HEK293 (cell line): ENCODE data around the gene COPZ1.
A peak's percentile ranks its signal among the peaks of the same experiment; 100 is the strongest.

Source experiments
- GLI4 ChIP-seq: fragments of 450-650 bp; formaldehyde crosslinking; IDR thresholded peaks from 2 replicates; pipeline ENCODE4 v1.5.1; 2016; ENCODE audit warnings: missing biosample characterization, missing genetic modification characterization
- INSM2 ChIP-seq: fragments of 450-650 bp; formaldehyde crosslinking; IDR thresholded peaks from 2 replicates; pipeline ENCODE4 v1.5.1; 2016; ENCODE audit warnings: missing biosample characterization, missing genetic modification characterization
- KLF8 ChIP-seq: fragments of 450-650 bp; formaldehyde crosslinking; IDR thresholded peaks from 2 replicates; pipeline ENCODE4 v1.5.1; 2016; ENCODE audit warnings: missing biosample characterization, missing genetic modification characterization
- MZF1 ChIP-seq: fragments of 450-650 bp; formaldehyde crosslinking; IDR thresholded peaks from 2 replicates; pipeline ENCODE4 v1.5.1; 2017; ENCODE audit warnings: missing biosample characterization, missing genetic modification characterization, borderline replicate concordance
- WT1 ChIP-seq: fragments of 450-650 bp; formaldehyde crosslinking; IDR thresholded peaks from 2 replicates; pipeline ENCODE4 v1.5.1; 2016; ENCODE audit warnings: missing biosample characterization, missing genetic modification characterization
- ZFP41 ChIP-seq: fragments of 450-650 bp; formaldehyde crosslinking; IDR thresholded peaks from 2 replicates; pipeline ENCODE4 v1.5.1; 2016; ENCODE audit warnings: missing biosample characterization, missing genetic modification characterization, borderline replicate concordance
- ZNF132 ChIP-seq: fragments of 450-650 bp; formaldehyde crosslinking; IDR thresholded peaks from 2 replicates; pipeline ENCODE4 v1.5.1; 2017; ENCODE audit warnings: missing biosample characterization, missing genetic modification characterization, borderline replicate concordance
- ZNF202 ChIP-seq: fragments of 450-650 bp; formaldehyde crosslinking; IDR thresholded peaks from 2 replicates; pipeline ENCODE4 v1.5.1; 2016; ENCODE audit warnings: missing biosample characterization, missing genetic modification characterization, borderline replicate concordance
- ZNF280D ChIP-seq: fragments of 450-650 bp; formaldehyde crosslinking; IDR thresholded peaks from 2 replicates; pipeline ENCODE4 v1.5.1; 2016; ENCODE audit warnings: missing biosample characterization, missing genetic modification characterization
- ZNF324 ChIP-seq: fragments of 450-650 bp; formaldehyde crosslinking; IDR thresholded peaks from 2 replicates; pipeline ENCODE4 v1.5.1; 2016; ENCODE audit warnings: missing biosample characterization, missing genetic modification characterization
- ZNF501 ChIP-seq: fragments of 450-650 bp; formaldehyde crosslinking; IDR thresholded peaks from 2 replicates; pipeline ENCODE4 v1.5.1; 2016; ENCODE audit warnings: missing biosample characterization, missing genetic modification characterization
- ZNF510 ChIP-seq: fragments of 450-650 bp; formaldehyde crosslinking; IDR thresholded peaks from 2 replicates; pipeline ENCODE4 v1.5.1; 2018; ENCODE audit warnings: mild to moderate bottlenecking, missing genetic modification characterization, missing biosample characterization; ENCODE audit not compliant: insufficient replicate concordance
- ZNF530 ChIP-seq: fragments of 450-650 bp; formaldehyde crosslinking; IDR thresholded peaks from 2 replicates; pipeline ENCODE4 v1.5.1; 2016; ENCODE audit warnings: low read depth, missing biosample characterization, missing genetic modification characterization
- ZNF560 ChIP-seq: fragments of 450-650 bp; formaldehyde crosslinking; IDR thresholded peaks from 2 replicates; pipeline ENCODE4 v1.5.1; 2017; ENCODE audit warnings: missing biosample characterization, missing genetic modification characterization, borderline replicate concordance
- ZNF621 ChIP-seq: fragments of 450-650 bp; formaldehyde crosslinking; IDR thresholded peaks from 2 replicates; pipeline ENCODE4 v1.5.1; 2017; ENCODE audit warnings: missing biosample characterization, missing genetic modification characterization
- ZNF624 ChIP-seq: fragments of 450-650 bp; formaldehyde crosslinking; IDR thresholded peaks from 2 replicates; pipeline ENCODE4 v1.5.1; 2017; ENCODE audit warnings: missing biosample characterization, missing genetic modification characterization
- ZNF664 ChIP-seq: fragments of 450-650 bp; formaldehyde crosslinking; IDR thresholded peaks from 2 replicates; pipeline ENCODE4 v1.5.1; 2016; ENCODE audit warnings: missing biosample characterization, missing genetic modification characterization
- ZNF677 ChIP-seq: fragments of 450-650 bp; IDR thresholded peaks from 2 replicates; pipeline ENCODE4 v1.5.0; 2018; ENCODE audit warnings: missing biosample characterization, mild to moderate bottlenecking, missing genetic modification characterization, moderate library complexity
- ZNF76 ChIP-seq: fragments of 450-650 bp; formaldehyde crosslinking; IDR thresholded peaks from 2 replicates; pipeline ENCODE4; 2016; ENCODE audit warnings: low read depth, missing biosample characterization, missing genetic modification characterization, borderline replicate concordance
- ZXDB ChIP-seq: fragments of 450-650 bp; formaldehyde crosslinking; IDR thresholded peaks from 2 replicates; pipeline ENCODE4 v1.5.1; 2016; ENCODE audit warnings: missing biosample characterization, missing genetic modification characterization
- TF ChIP-seq, protein P1 (sequence below): fragments of 450-650 bp; formaldehyde crosslinking; IDR thresholded peaks from 2 replicates; pipeline ENCODE4 v1.5.1; 2016; ENCODE audit warnings: missing biosample characterization, missing genetic modification characterization
- TF ChIP-seq, protein P2 (sequence below): fragments of 450-650 bp; formaldehyde crosslinking; IDR thresholded peaks from 2 replicates; pipeline ENCODE4 v1.5.1; 2017; ENCODE audit warnings: missing biosample characterization, missing genetic modification characterization
- TF ChIP-seq, protein P3 (sequence below): fragments of 450-650 bp; formaldehyde crosslinking; IDR thresholded peaks from 2 replicates; pipeline ENCODE4 v1.5.1; 2017; ENCODE audit warnings: missing biosample characterization, missing genetic modification characterization
- TF ChIP-seq, protein P4 (sequence below): fragments of 450-650 bp; formaldehyde crosslinking; IDR thresholded peaks from 2 replicates; pipeline ENCODE4 v1.5.1; 2016; ENCODE audit warnings: missing biosample characterization, missing genetic modification characterization, borderline replicate concordance
- TF ChIP-seq, protein P5 (sequence below): fragments of 450-650 bp; formaldehyde crosslinking; IDR thresholded peaks from 2 replicates; pipeline ENCODE4 v1.5.1; 2016; ENCODE audit warnings: missing biosample characterization, missing genetic modification characterization, low read depth

COPZ1 gene

GRCh38 chr12:54379398-54380201 is 54.7 kb downstream of the COPZ1 start (continued):
- TF ChIP-seq, protein P1, sequence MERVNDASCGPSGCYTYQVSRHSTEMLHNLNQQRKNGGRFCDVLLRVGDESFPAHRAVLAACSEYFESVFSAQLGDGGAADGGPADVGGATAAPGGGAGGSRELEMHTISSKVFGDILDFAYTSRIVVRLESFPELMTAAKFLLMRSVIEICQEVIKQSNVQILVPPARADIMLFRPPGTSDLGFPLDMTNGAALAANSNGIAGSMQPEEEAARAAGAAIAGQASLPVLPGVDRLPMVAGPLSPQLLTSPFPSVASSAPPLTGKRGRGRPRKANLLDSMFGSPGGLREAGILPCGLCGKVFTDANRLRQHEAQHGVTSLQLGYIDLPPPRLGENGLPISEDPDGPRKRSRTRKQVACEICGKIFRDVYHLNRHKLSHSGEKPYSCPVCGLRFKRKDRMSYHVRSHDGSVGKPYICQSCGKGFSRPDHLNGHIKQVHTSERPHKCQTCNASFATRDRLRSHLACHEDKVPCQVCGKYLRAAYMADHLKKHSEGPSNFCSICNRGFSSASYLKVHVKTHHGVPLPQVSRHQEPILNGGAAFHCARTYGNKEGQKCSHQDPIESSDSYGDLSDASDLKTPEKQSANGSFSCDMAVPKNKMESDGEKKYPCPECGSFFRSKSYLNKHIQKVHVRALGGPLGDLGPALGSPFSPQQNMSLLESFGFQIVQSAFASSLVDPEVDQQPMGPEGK (tag by site-specific recombination): peak; percentile 89
- no peak for TF ChIP-seq WT1 (tag by site-specific recombination)
- no peak for TF ChIP-seq INSM2
- TF ChIP-seq ZXDB: peak; percentile 38; the same call in 1 of the 2 replicates
- TF ChIP-seq ZNF501 (tag by site-specific recombination): 0 out of 2 replicates have a peak, but pooled peaks have one; percentile 49
- TF ChIP-seq ZNF530 (tag by site-specific recombination): no peak
- 0 out of 2 replicates have a peak, but pooled peaks have one; percentile 43 for TF ChIP-seq ZNF76 (tag by site-specific recombination)
- TF ChIP-seq GLI4 (tag by site-specific recombination): no peak
- no peak for TF ChIP-seq ZFP41 (tag by site-specific recombination)
- TF ChIP-seq ZNF624 (tag by site-specific recombination): no peak
- no peak for TF ChIP-seq ZNF677
- TF ChIP-seq ZNF324: peak; percentile 65; the same call in 1 of the 2 replicates
- TF ChIP-seq, protein P2, sequence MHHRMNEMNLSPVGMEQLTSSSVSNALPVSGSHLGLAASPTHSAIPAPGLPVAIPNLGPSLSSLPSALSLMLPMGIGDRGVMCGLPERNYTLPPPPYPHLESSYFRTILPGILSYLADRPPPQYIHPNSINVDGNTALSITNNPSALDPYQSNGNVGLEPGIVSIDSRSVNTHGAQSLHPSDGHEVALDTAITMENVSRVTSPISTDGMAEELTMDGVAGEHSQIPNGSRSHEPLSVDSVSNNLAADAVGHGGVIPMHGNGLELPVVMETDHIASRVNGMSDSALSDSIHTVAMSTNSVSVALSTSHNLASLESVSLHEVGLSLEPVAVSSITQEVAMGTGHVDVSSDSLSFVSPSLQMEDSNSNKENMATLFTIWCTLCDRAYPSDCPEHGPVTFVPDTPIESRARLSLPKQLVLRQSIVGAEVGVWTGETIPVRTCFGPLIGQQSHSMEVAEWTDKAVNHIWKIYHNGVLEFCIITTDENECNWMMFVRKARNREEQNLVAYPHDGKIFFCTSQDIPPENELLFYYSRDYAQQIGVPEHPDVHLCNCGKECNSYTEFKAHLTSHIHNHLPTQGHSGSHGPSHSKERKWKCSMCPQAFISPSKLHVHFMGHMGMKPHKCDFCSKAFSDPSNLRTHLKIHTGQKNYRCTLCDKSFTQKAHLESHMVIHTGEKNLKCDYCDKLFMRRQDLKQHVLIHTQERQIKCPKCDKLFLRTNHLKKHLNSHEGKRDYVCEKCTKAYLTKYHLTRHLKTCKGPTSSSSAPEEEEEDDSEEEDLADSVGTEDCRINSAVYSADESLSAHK: no peak; the same call in 1 of the 2 replicates
- TF ChIP-seq ZNF664 (tag by site-specific recombination): no peak
- TF ChIP-seq, protein P3, sequence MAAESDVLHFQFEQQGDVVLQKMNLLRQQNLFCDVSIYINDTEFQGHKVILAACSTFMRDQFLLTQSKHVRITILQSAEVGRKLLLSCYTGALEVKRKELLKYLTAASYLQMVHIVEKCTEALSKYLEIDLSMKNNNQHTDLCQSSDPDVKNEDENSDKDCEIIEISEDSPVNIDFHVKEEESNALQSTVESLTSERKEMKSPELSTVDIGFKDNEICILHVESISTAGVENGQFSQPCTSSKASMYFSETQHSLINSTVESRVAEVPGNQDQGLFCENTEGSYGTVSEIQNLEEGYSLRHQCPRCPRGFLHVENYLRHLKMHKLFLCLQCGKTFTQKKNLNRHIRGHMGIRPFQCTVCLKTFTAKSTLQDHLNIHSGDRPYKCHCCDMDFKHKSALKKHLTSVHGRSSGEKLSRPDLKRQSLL (tag by site-specific recombination): 0 out of 2 replicates have a peak, but pooled peaks have one; percentile 37
- TF ChIP-seq ZNF280D (tag by site-specific recombination): no peak
- no peak for TF ChIP-seq ZNF132 (tag by site-specific recombination)
- TF ChIP-seq ZNF510 (tag by site-specific recombination): no peak
- TF ChIP-seq, protein P4, sequence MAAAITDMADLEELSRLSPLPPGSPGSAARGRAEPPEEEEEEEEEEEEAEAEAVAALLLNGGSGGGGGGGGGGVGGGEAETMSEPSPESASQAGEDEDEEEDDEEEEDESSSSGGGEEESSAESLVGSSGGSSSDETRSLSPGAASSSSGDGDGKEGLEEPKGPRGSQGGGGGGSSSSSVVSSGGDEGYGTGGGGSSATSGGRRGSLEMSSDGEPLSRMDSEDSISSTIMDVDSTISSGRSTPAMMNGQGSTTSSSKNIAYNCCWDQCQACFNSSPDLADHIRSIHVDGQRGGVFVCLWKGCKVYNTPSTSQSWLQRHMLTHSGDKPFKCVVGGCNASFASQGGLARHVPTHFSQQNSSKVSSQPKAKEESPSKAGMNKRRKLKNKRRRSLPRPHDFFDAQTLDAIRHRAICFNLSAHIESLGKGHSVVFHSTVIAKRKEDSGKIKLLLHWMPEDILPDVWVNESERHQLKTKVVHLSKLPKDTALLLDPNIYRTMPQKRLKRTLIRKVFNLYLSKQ: no peak
- peak; percentile 34 for TF ChIP-seq KLF8 (tag by site-specific recombination)
- TF ChIP-seq, protein P5, sequence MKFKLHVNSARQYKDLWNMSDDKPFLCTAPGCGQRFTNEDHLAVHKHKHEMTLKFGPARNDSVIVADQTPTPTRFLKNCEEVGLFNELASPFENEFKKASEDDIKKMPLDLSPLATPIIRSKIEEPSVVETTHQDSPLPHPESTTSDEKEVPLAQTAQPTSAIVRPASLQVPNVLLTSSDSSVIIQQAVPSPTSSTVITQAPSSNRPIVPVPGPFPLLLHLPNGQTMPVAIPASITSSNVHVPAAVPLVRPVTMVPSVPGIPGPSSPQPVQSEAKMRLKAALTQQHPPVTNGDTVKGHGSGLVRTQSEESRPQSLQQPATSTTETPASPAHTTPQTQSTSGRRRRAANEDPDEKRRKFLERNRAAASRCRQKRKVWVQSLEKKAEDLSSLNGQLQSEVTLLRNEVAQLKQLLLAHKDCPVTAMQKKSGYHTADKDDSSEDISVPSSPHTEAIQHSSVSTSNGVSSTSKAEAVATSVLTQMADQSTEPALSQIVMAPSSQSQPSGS (tag by site-specific recombination): no peak
- peak; percentile 83 for TF ChIP-seq MZF1 (tag by site-specific recombination)
- no peak for TF ChIP-seq ZNF560 (tag by site-specific recombination)
- TF ChIP-seq ZNF621 (tag by site-specific recombination): no peak
- TF ChIP-seq ZNF202 (tag by site-specific recombination): no peak
